Adrenal gland (tissue), 5 donors: ENCODE results near the gene RPS19.

Experiments
- POLR2A ChIP-seq, 2 donors: fragments of 450-650 bp; IDR thresholded peaks; one replicate each; pipeline ENCODE4 v1.6.1; 2017; ENCODE audit warnings: antibody characterized with exemption in 2 of 2, mild to moderate bottlenecking in 2 of 2, moderate library complexity in 1 of 2
- TF ChIP-seq, protein P1 (sequence below), 6 experiments: fragments of 450-650 bp in 4 of 6; fragments of 200-600 bp in 2 of 6; sonication (generic) in 1 of 6; IDR thresholded peaks; 1 replicate in 5 of 6; 2 replicates in 1 of 6; pipeline versions ENCODE4 v1.5.1 to v1.8.0; 2016 to 2021; ENCODE audit warnings: antibody characterized with exemption in 6 of 6, mild to moderate bottlenecking in 2 of 6, moderate library complexity in 1 of 6
- donor health status: DM: no; HTN: no; CAD: no.

DNA sequence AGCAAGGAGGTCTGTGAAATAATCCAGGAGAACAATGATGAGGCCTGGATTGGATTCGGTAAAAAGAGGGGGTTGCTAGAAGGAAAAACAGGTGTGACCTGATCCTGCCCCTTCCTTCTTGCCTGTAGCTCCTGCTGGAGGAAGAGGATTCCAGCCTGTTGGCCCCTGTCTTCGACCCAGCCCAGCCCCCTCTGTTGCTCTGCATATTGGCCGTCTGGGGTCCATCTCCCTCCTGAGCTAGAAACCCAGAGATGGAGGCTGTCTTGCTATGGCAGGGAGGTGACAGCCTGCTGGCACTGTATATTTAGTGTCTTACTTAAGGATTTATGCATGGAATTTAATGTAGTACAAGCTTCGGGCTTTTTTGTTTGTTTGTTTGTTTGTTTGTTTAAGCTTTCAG lies 8.6 kb upstream of the RPS19 start:
- TF ChIP-seq POLR2A (IDR thresholded peaks at IDR 0.05) = no peak
- TF ChIP-seq, protein P1, sequence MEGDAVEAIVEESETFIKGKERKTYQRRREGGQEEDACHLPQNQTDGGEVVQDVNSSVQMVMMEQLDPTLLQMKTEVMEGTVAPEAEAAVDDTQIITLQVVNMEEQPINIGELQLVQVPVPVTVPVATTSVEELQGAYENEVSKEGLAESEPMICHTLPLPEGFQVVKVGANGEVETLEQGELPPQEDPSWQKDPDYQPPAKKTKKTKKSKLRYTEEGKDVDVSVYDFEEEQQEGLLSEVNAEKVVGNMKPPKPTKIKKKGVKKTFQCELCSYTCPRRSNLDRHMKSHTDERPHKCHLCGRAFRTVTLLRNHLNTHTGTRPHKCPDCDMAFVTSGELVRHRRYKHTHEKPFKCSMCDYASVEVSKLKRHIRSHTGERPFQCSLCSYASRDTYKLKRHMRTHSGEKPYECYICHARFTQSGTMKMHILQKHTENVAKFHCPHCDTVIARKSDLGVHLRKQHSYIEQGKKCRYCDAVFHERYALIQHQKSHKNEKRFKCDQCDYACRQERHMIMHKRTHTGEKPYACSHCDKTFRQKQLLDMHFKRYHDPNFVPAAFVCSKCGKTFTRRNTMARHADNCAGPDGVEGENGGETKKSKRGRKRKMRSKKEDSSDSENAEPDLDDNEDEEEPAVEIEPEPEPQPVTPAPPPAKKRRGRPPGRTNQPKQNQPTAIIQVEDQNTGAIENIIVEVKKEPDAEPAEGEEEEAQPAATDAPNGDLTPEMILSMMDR (IDR thresholded peaks at IDR 0.05) = no peak
